HEK293T (cell line): ENCODE results near the gene NTF3.

Source experiments
- CTCF ChIA-PET: fragments of 350-600 bp; formaldehyde crosslinking; extraction: SDS; loops from one replicate; lab custom pipeline; 2021; ENCODE audit warnings: antibody characterized with exemption, inconsistent platforms; lab: Yijun Ruan, JAX
- POLR2A ChIA-PET: fragments of 350-600 bp; formaldehyde crosslinking; extraction: SDS; loops from one replicate; lab custom pipeline; 2020; ENCODE audit warnings: antibody characterized with exemption, inconsistent platforms; lab: Yijun Ruan, JAX
- DNase-seq: peaks from one replicate; pipeline ENCODE4 v3.0.0; 2012; ENCODE audit warnings: mixed read lengths; ENCODE audit errors: extremely low spot score
- ARNT ChIP-seq: fragments of 450-650 bp; IDR thresholded peaks from 2 replicates; pipeline ENCODE4 v1.6.1; 2017; ENCODE audit warnings: mild to moderate bottlenecking
- BHLHE40 ChIP-seq: fragments of 450-650 bp; IDR thresholded peaks from 2 replicates; pipeline ENCODE4 v1.6.1; 2016; ENCODE audit warnings: mild to moderate bottlenecking, moderate library complexity, borderline replicate concordance
- CTBP1 ChIP-seq: fragments of 450-650 bp; IDR thresholded peaks from 2 replicates; pipeline ENCODE4 v1.6.1; 2016; ENCODE audit warnings: borderline replicate concordance
- ELF4 ChIP-seq: fragments of 450-650 bp; IDR thresholded peaks from 2 replicates; pipeline ENCODE4 v1.6.1; 2017; ENCODE audit warnings: antibody characterized with exemption
- FOXA1 ChIP-seq: fragments of 450-650 bp; IDR thresholded peaks from 2 replicates; pipeline ENCODE4 v1.6.1; 2016; ENCODE audit warnings: mild to moderate bottlenecking
- FOXK2 ChIP-seq: fragments of 450-650 bp; IDR thresholded peaks from 2 replicates; pipeline ENCODE4 v1.6.1; 2016; ENCODE audit warnings: mild to moderate bottlenecking
- FOXM1 ChIP-seq: fragments of 450-650 bp; IDR thresholded peaks from 2 replicates; pipeline ENCODE4 v1.6.1; 2017; ENCODE audit warnings: mild to moderate bottlenecking, borderline replicate concordance
- HDGF ChIP-seq: fragments of 450-650 bp; IDR thresholded peaks from 2 replicates; pipeline ENCODE4 v1.6.1; 2017; ENCODE audit warnings: antibody characterized with exemption, borderline replicate concordance
- L3MBTL2 ChIP-seq: fragments of 450-650 bp; conservative IDR thresholded peaks from 2 replicates; pipeline ENCODE4 v1.6.1; 2016; ENCODE audit warnings: mild to moderate bottlenecking
- LEF1 ChIP-seq: fragments of 450-650 bp; IDR thresholded peaks from 2 replicates; pipeline ENCODE4 v1.6.1; 2017; ENCODE audit warnings: mild to moderate bottlenecking, borderline replicate concordance
- NFRKB ChIP-seq: fragments of 450-650 bp; IDR thresholded peaks from 2 replicates; pipeline ENCODE4 v1.6.1; 2016; ENCODE audit warnings: mild to moderate bottlenecking, moderate library complexity
- PKNOX1 ChIP-seq: fragments of 450-650 bp; IDR thresholded peaks from 2 replicates; pipeline ENCODE4 v1.6.1; 2016
- SP1 ChIP-seq: fragments of 450-650 bp; IDR thresholded peaks from 2 replicates; pipeline ENCODE4 v1.6.1; 2017
- SUZ12 ChIP-seq: fragments of 450-650 bp; IDR thresholded peaks from 2 replicates; pipeline ENCODE4 v1.6.1; 2016; ENCODE audit warnings: mild to moderate bottlenecking
- TARDBP ChIP-seq: fragments of 450-650 bp; IDR thresholded peaks from 2 replicates; pipeline ENCODE4 v1.6.1; 2016
- ZNF384 ChIP-seq: fragments of 450-650 bp; IDR thresholded peaks from 2 replicates; pipeline ENCODE4 v1.6.1; 2016

The NTF3 gene

GRCh38 chr12:5452569-5452968 lies 20.7 kb downstream of the NTF3 start:
- CTCF ChIA-PET, result no interaction called here
- no peak for TF ChIP-seq L3MBTL2
- TF ChIP-seq PKNOX1, result no peak
- TF ChIP-seq SUZ12, result no peak
- no peak for TF ChIP-seq LEF1
- TF ChIP-seq SP1, result no peak
- no peak for TF ChIP-seq BHLHE40
- no peak for TF ChIP-seq ARNT
- TF ChIP-seq NFRKB, result no peak
- TF ChIP-seq FOXM1, result no peak
- TF ChIP-seq FOXK2, result no peak
- TF ChIP-seq CTBP1, result no peak
- TF ChIP-seq ZNF384, result no peak
- TF ChIP-seq TARDBP, result no peak
- no peak for TF ChIP-seq FOXA1
- TF ChIP-seq ELF4, result no peak
- POLR2A ChIA-PET, result no interaction called here
- DNase-seq, result no peak

GRCh38 chr12:5453466-5453865 lies 21.6 kb downstream of the NTF3 start:
- no peak for TF ChIP-seq BHLHE40
- no peak for TF ChIP-seq ARNT
- TF ChIP-seq FOXA1, result no peak
- TF ChIP-seq CTBP1, result no peak
- no peak for TF ChIP-seq LEF1
- TF ChIP-seq SUZ12, result no peak
- TF ChIP-seq FOXM1, result no peak
- TF ChIP-seq ZNF384, result no peak
- no peak for TF ChIP-seq SP1
- POLR2A ChIA-PET, result no interaction called here
- DNase-seq, result no peak
- CTCF ChIA-PET, result no interaction called here

GRCh38 chr12:5455045-5455444 lies 23.1 kb downstream of the NTF3 start:
- ChIA-PET CTCF (no interaction called here), POLR2A (no interaction called here)
- TF ChIP-seq FOXK2 (no peak), BHLHE40 (no peak), HDGF (no peak), FOXA1 (no peak), CTBP1 (no peak), SUZ12 (no peak), TARDBP (no peak), ZNF384 (no peak), ELF4 (no peak), LEF1 (no peak), NFRKB (no peak), PKNOX1 (no peak), ARNT (no peak), SP1 (no peak)
- no peak for DNase-seq

- CTCF ChIA-PET, result no interaction called here
Observed at GRCh38 chr12:5456030-5456429, 24.1 kb downstream of the NTF3 start.

GRCh38 chr12:5456906-5457305 lies 25.0 kb downstream of the NTF3 start:
- DNase-seq, result no peak
- POLR2A ChIA-PET, result no interaction called here
- TF ChIP-seq FOXK2 (no peak), TARDBP (no peak), ZNF384 (no peak), ARNT (no peak), L3MBTL2 (no peak), HDGF (no peak), LEF1 (no peak), SUZ12 (no peak), PKNOX1 (no peak), FOXM1 (no peak), FOXA1 (no peak), SP1 (no peak), CTBP1 (no peak), ELF4 (no peak), NFRKB (no peak), BHLHE40 (no peak)
- CTCF ChIA-PET, result no interaction called here

More at GRCh38 chr12:5456030-5456429, 24.1 kb downstream of the NTF3 start:
- POLR2A ChIA-PET, result no interaction called here
- TF ChIP-seq TARDBP, result no peak
- TF ChIP-seq ZNF384, result no peak
- no peak for TF ChIP-seq CTBP1
- TF ChIP-seq LEF1, result no peak
- TF ChIP-seq HDGF, result no peak
- TF ChIP-seq SUZ12, result no peak
- TF ChIP-seq ARNT, result no peak
- TF ChIP-seq BHLHE40, result no peak
- no peak for TF ChIP-seq SP1
- no peak for TF ChIP-seq FOXM1
- TF ChIP-seq FOXK2, result no peak
- no peak for TF ChIP-seq ELF4
- no peak for TF ChIP-seq L3MBTL2
- TF ChIP-seq PKNOX1, result no peak
- no peak for TF ChIP-seq NFRKB
- no peak for TF ChIP-seq FOXA1
- DNase-seq, result no peak
